ENCODE measurements around the gene SACM1L. TPM values are rescaled to one million over a fixed set of nuclear protein-coding genes. Genes with fewer than 3 reads are reported as not detected.
A peak's percentile ranks its signal among the peaks of the same experiment; 100 is the strongest.

Gene SACM1L
- total and polyA plus RNA-seq, 4 experiments from 2014 or later = 27.6 to 104 (median 67.4) TPM

GRCh38 chr3:45794660-45795059, 105.5 kb downstream of the SACM1L start:
- Mint-ChIP-seq H3K4me1 (peaks cover 4 to 8% (median 7%) of the 10 kb centered on the region in 4 donors), H3K27ac (no peak overlapping the region), H3K4me3 (peak overlapping the region in 1 of 8 donors; percentile 22), H3K27me3 (peaks cover 42% of the 10 kb centered on the region in 2 donors), H3K36me3 (no peaks in the 10 kb centered on the region), H3K9me3 (peaks cover 4 to 13% (median 9%) of the 10 kb centered on the region in 8 donors)
- ChIA-PET POLR2A (ENCODE audit: partially characterized antibody) (interaction anchor here (0.7 kb wide), 1 partner anchor 11 kb away, joined by 3 read pairs; no protein-coding TSS in a partner anchor), CTCF (ENCODE audit: partially characterized antibody) (no interaction called here)
- H3K4me1 ChIP-seq (ENCODE audit: insufficient read depth, low read length) = peaks cover 8% of the 10 kb centered on the region
- no peak overlapping the region for H3K27ac ChIP-seq (ENCODE audit: low read depth, low read length)
- peaks cover 23% of the 10 kb centered on the region for H3K27me3 ChIP-seq (ENCODE audit: insufficient read depth, low read length)
- DNase-seq = no peak
- no peaks in the 10 kb centered on the region for H3K9me3 ChIP-seq (ENCODE audit: control insufficient read depth in 1 of 2, low read length in 2 of 2)
- no peak overlapping the region for H3K4me3 ChIP-seq (ENCODE audit: low read length in 2 of 2)
- H3K36me3 ChIP-seq (ENCODE audit: insufficient read depth, low read length) = no peaks in the 10 kb centered on the region
- intact Hi-C loops (cut with micrococcal nuclease) = loop anchor here (5.0 kb wide), 1 partner anchor 123 kb away; no protein-coding TSS in a partner anchor

Other genes starting within 250 kb of the SACM1L start
- gene LIMD1, start 94.6 kb upstream of the SACM1L start, total RNA-seq = 10 to 100 TPM; 29.1 to 34.0 TPM
- 1 to 10 TPM; 2.6 to 7.5 TPM for gene LIMD1, start 94.6 kb upstream of the SACM1L start, polyA plus RNA-seq
- not detected for gene SLC6A20, start 107.1 kb downstream of the SACM1L start, total RNA-seq
- gene SLC6A20, start 107.1 kb downstream of the SACM1L start, polyA plus RNA-seq = under 1 TPM in 1 of 2 donors, not detected in 1; 0.41 TPM
- 10 to 100 TPM in 1 of 2 experiments, 1 to 10 TPM in 1; 7.1 to 10.0 TPM for gene LZTFL1, start 152.7 kb downstream of the SACM1L start, total RNA-seq
- gene LZTFL1, start 152.7 kb downstream of the SACM1L start, polyA plus RNA-seq = 10 to 100 TPM in 1 of 2 donors, 1 to 10 TPM in 1; 6.9 to 11.7 TPM
- gene CCR9, start 197.1 kb downstream of the SACM1L start, total RNA-seq = 1 to 10 TPM; 4.0 to 4.5 TPM
- gene CCR9, start 197.1 kb downstream of the SACM1L start, polyA plus RNA-seq = 1 to 10 TPM; 3.9 to 4.4 TPM